KBM-7 (cell line): ENCODE measurements around the gene ZNF579.

Experiments used
- DNase-seq: peaks from one replicate; pipeline ENCODE4 v3.0.0-alpha.2; 2015
- in situ Hi-C: fragments of 300-500 bp; cut with MboI; formaldehyde crosslinking; loops from 2 replicates; pipeline ENCODE4 v1.14.3; 2020; ENCODE audit warnings: low sequenced_read_pairs, low pct_unique_long_range_greater_than_20kb, mixed read lengths

Gene ZNF579

DNA sequence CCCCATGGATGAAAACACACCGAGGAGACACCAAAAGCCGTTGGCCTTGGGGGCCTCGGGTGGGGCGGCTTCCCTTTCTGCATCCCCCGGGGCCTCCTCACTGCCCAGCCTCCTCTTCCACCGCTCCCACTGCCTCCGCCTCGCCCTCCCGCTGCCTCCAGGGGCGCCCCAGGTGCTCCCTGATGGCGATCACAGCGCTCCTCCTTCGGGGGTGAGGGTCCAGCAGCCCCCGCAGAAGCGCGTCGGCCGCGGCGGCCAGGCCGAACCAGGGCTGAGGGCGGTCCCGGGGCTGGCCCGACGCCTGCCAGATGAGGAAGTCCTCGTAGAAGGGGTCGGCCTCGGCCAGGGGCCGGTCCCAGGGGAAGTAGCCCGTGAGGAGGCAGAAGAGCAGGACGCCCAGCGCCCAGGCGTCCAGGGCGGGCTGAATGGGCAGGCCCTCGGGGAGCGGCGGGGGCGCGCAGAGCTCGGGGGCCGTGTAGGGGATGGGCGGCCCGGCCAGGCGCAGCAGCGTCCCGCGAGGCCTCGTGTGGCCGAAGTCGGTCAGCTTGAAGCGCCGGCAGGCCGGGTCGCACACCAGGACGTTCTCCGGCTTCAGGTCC is 50.9 kb downstream of the ZNF579 start:
- in situ Hi-C loops = no loop called here
- DNase-seq = no peak

DNA sequence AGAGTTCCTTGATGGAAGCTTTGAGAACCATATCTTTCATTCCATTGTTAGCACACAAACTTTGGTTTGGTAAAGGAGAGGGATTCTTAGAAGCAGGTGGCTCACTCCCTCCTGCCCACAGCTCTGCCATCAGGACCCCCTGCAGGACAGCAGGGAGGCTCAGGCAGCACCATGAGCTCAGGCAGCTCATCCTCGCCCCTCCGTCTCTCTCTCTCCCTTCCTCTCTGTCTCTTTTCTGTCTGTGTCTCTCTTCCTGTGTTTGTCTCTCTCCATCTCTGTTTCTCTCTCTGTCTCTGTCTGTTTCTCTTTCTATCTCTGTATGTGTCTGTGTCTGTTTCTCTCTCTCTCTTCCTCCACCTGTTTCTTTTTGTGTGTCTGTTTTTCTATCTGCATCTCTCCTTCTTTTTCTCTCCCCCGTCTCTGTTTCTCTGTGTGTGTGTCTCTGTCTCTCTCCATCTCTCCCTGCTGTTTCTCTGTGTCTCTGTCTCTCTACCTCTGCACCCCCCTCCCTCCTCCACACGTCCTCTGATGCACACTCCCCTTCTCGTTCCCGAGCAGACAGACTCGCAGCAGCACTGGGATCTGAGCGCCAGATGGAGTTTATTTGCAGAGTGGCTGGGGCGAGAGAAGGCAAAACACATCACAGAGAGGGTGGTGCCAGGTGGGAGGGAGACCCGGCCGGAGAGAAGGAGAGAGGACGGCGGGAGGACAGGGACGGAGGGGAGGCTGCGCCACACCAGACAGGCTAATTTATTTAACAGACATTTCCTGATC is 52.4 kb downstream of the ZNF579 start:
- in situ Hi-C loops = no loop called here

DNA sequence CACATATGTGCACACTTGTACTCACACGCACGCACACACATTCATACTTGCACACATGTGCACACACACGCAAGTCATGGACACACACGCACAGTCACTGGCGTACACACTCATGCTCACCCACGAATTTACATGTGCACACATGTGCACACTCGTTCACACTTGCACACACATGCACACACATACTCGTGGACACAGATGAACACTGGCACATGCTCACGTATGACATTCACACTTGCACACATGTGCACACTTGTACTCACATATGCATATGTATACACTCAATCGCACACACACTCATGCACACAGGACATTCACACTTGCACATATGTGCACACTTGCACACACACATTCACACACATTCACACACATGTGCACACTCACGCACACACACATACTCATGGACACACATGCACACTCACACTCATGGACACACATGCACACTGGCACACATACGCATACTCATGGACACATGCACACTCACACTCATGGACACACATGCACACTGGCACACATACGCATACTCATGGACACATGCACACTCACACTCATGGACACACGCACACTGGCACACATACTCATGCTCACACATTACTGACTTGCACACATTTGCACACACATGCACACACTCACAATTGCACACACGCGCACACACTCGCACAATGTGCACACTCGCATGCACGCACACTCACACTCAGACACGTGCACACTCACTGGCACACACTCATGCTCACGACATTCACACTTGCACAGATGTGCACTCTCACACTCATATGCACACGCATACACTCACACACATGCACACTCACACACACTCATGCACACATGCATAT is 53.2 kb downstream of the ZNF579 start:
- DNase-seq = no peak
- in situ Hi-C loops = no loop called here

More for the DNA sequence above, 52.4 kb downstream of the ZNF579 start:
- no peak for DNase-seq
